HCT116 (cell line): ENCODE measurements around the gene BTNL2.

Source experiments
- CEBPB ChIP-seq: IDR thresholded peaks from 2 replicates; pipeline ENCODE4 v1.6.1; 2012; ENCODE audit warnings: low read depth
- POLR2A ChIP-seq: IDR thresholded peaks from 2 replicates; pipeline ENCODE4 v1.7.0; 2011; ENCODE audit warnings: borderline replicate concordance; ENCODE audit not compliant: insufficient read depth, insufficient read length; ENCODE audit errors: extremely low read depth
- POLR2AphosphoS5 ChIP-seq: IDR thresholded peaks from 2 replicates; pipeline ENCODE4 v1.6.1; 2011; ENCODE audit warnings: mild to moderate bottlenecking, low read depth, low read length, moderate library complexity
- SIN3A ChIP-seq: IDR thresholded peaks from 2 replicates; pipeline ENCODE4 v1.6.1; 2012; ENCODE audit warnings: low read depth
- TF ChIP-seq, protein P1 (sequence below): IDR thresholded peaks from 2 replicates; pipeline ENCODE4 v1.6.1; 2012
- TF ChIP-seq, protein P2 (sequence below), 3 experiments: fragments of 200-600 bp in 1 of 3; sonication (generic) in 1 of 3; IDR thresholded peaks in 2 of 3; conservative IDR thresholded peaks in 1 of 3; 2 replicates each; pipeline ENCODE4 v1.5.1; 2012 to 2017; ENCODE audit warnings: low read depth in 2 of 3, low read length in 2 of 3, antibody characterized with exemption in 1 of 3, borderline replicate concordance in 1 of 3, control low read depth in 1 of 3, mild to moderate bottlenecking in 1 of 3, mixed read lengths in 1 of 3, mixed run types in 1 of 3, moderate library complexity in 1 of 3; ENCODE audit not compliant: insufficient read depth in 1 of 3
- TF ChIP-seq, protein P3 (sequence below): IDR thresholded peaks from 2 replicates; pipeline ENCODE4 v1.6.1; 2012; ENCODE audit warnings: low read depth

GRCh38 chr6:32431142-32431541, 24.2 kb upstream of the BTNL2 start:
- TF ChIP-seq, protein P1, sequence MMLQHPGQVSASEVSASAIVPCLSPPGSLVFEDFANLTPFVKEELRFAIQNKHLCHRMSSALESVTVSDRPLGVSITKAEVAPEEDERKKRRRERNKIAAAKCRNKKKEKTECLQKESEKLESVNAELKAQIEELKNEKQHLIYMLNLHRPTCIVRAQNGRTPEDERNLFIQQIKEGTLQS, result no peak
- TF ChIP-seq SIN3A, result no peak
- TF ChIP-seq POLR2A, result no peak
- TF ChIP-seq POLR2AphosphoS5, result no peak
- TF ChIP-seq, protein P2, sequence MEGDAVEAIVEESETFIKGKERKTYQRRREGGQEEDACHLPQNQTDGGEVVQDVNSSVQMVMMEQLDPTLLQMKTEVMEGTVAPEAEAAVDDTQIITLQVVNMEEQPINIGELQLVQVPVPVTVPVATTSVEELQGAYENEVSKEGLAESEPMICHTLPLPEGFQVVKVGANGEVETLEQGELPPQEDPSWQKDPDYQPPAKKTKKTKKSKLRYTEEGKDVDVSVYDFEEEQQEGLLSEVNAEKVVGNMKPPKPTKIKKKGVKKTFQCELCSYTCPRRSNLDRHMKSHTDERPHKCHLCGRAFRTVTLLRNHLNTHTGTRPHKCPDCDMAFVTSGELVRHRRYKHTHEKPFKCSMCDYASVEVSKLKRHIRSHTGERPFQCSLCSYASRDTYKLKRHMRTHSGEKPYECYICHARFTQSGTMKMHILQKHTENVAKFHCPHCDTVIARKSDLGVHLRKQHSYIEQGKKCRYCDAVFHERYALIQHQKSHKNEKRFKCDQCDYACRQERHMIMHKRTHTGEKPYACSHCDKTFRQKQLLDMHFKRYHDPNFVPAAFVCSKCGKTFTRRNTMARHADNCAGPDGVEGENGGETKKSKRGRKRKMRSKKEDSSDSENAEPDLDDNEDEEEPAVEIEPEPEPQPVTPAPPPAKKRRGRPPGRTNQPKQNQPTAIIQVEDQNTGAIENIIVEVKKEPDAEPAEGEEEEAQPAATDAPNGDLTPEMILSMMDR (IDR thresholded peaks at IDR 0.05 in 2 of 3, conservative IDR thresholded peaks at IDR 0.05 in 1 of 3; ENCODE audit: borderline replicate concordance in 1 of 3, insufficient read depth in 1 of 3, low read depth in 2 of 3, low read length in 2 of 3), result no peak
- TF ChIP-seq, protein P3, sequence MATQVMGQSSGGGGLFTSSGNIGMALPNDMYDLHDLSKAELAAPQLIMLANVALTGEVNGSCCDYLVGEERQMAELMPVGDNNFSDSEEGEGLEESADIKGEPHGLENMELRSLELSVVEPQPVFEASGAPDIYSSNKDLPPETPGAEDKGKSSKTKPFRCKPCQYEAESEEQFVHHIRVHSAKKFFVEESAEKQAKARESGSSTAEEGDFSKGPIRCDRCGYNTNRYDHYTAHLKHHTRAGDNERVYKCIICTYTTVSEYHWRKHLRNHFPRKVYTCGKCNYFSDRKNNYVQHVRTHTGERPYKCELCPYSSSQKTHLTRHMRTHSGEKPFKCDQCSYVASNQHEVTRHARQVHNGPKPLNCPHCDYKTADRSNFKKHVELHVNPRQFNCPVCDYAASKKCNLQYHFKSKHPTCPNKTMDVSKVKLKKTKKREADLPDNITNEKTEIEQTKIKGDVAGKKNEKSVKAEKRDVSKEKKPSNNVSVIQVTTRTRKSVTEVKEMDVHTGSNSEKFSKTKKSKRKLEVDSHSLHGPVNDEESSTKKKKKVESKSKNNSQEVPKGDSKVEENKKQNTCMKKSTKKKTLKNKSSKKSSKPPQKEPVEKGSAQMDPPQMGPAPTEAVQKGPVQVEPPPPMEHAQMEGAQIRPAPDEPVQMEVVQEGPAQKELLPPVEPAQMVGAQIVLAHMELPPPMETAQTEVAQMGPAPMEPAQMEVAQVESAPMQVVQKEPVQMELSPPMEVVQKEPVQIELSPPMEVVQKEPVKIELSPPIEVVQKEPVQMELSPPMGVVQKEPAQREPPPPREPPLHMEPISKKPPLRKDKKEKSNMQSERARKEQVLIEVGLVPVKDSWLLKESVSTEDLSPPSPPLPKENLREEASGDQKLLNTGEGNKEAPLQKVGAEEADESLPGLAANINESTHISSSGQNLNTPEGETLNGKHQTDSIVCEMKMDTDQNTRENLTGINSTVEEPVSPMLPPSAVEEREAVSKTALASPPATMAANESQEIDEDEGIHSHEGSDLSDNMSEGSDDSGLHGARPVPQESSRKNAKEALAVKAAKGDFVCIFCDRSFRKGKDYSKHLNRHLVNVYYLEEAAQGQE, result no peak
- TF ChIP-seq CEBPB, result no peak
